Spleen (tissue), 7 donors: ENCODE data around the gene CMSS1.

Source experiments
- POLR2A ChIP-seq, 3 donors: fragments of 450-650 bp; IDR thresholded peaks; one replicate each; pipeline ENCODE4 v1.5.1; 2017; ENCODE audit warnings: antibody characterized with exemption in 3 of 3, mild to moderate bottlenecking in 1 of 3
- POLR2AphosphoS5 ChIP-seq, 3 donors: sonication (generic); formaldehyde crosslinking; IDR thresholded peaks; one replicate each; pipeline ENCODE4 v1.5.1; 2017; ENCODE audit warnings: antibody characterized with exemption in 3 of 3
- TF ChIP-seq, protein P1 (sequence below), 11 experiments: fragments of 200-600 bp in 7 of 11; fragments of 450-650 bp in 4 of 11; sonication (generic) in 4 of 11; IDR thresholded peaks in 8 of 11; conservative IDR thresholded peaks in 3 of 11; 1 replicate in 7 of 11; 2 replicates in 4 of 11; pipeline versions ENCODE4 v1.4.0 to v1.8.0; 2016 to 2021; ENCODE audit warnings: antibody characterized with exemption in 11 of 11, inconsistent platforms in 4 of 11, mild to moderate bottlenecking in 1 of 11
- donor health status: DM: no; HTN: no; CAD: no; lungs with moderate emphysema.
- donor health status: DM: no; HTN: no; CAD: no.
- donor health status: DM: no; HTN: no; CAD: no.

DNA sequence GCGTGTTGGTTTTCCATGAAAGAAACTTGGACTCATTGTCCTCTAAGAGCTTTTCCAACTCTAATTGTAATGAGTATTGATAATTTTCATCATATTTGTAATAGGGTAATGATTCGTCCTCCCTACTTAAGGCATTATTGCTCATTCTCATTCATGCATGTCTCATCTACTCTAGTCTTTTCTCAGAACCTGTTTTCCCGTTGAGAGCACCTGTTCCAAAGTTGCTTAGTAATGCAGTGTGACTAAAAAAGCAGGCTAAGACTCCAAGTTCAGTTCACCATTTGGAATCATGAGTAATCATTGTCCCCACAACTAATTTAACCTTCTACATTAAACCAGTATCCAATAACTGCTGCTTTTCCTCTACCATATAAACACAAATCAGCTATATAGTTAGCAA lies 212.7 kb downstream of the CMSS1 start:
- TF ChIP-seq, protein P1, sequence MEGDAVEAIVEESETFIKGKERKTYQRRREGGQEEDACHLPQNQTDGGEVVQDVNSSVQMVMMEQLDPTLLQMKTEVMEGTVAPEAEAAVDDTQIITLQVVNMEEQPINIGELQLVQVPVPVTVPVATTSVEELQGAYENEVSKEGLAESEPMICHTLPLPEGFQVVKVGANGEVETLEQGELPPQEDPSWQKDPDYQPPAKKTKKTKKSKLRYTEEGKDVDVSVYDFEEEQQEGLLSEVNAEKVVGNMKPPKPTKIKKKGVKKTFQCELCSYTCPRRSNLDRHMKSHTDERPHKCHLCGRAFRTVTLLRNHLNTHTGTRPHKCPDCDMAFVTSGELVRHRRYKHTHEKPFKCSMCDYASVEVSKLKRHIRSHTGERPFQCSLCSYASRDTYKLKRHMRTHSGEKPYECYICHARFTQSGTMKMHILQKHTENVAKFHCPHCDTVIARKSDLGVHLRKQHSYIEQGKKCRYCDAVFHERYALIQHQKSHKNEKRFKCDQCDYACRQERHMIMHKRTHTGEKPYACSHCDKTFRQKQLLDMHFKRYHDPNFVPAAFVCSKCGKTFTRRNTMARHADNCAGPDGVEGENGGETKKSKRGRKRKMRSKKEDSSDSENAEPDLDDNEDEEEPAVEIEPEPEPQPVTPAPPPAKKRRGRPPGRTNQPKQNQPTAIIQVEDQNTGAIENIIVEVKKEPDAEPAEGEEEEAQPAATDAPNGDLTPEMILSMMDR (IDR thresholded peaks at IDR 0.05 in 8 of 11, conservative IDR thresholded peaks at IDR 0.05 in 3 of 11): no peak
- TF ChIP-seq POLR2A (IDR thresholded peaks at IDR 0.05) (no peak), POLR2AphosphoS5 (IDR thresholded peaks at IDR 0.05) (no peak)
